SK-N-SH (cell line): ENCODE results near the gene HK1.

ENCODE experiments used
- CHD2 ChIP-seq: fragments of 150-350 bp; IDR thresholded peaks from 2 replicates; pipeline ENCODE4 v1.6.1; 2018; ENCODE audit warnings: low read length; ENCODE audit not compliant: partially characterized antibody
- RCOR1 ChIP-seq: fragments of 150-350 bp; IDR thresholded peaks from 2 replicates; pipeline ENCODE4 v1.6.1; 2017; ENCODE audit warnings: antibody characterized with exemption, low read length
- TF ChIP-seq, protein P1 (sequence below): fragments of 200-600 bp; sonication (generic); IDR thresholded peaks from 2 replicates; pipeline ENCODE4 v1.6.1; 2017; ENCODE audit warnings: antibody characterized with exemption, mild to moderate bottlenecking, moderate library complexity
- TF ChIP-seq, protein P2 (sequence below): IDR thresholded peaks from 2 replicates; pipeline ENCODE4 v1.6.1; 2012; ENCODE audit warnings: mild to moderate bottlenecking, low read depth, low read length, moderate library complexity

DNA sequence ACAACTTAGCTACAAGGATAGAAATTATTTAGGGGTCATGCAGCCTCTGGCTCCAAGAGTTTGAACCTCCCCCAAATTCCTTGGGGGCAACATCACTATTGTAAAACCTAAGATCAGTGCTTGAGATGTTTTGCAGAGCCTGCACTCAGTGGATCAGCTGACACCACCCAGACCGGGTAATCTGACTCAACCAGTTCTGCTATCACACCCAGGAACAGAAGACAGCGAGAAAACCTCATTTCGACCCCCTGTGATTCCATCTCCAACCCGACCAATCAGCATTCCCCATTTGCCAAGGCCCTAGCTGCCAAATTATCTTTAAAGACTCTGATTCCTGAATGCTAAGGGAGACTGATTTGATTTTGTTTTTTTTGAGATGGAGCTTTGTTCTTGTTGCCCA lies 133.2 kb downstream of the HK1 start:
- TF ChIP-seq, protein P1, sequence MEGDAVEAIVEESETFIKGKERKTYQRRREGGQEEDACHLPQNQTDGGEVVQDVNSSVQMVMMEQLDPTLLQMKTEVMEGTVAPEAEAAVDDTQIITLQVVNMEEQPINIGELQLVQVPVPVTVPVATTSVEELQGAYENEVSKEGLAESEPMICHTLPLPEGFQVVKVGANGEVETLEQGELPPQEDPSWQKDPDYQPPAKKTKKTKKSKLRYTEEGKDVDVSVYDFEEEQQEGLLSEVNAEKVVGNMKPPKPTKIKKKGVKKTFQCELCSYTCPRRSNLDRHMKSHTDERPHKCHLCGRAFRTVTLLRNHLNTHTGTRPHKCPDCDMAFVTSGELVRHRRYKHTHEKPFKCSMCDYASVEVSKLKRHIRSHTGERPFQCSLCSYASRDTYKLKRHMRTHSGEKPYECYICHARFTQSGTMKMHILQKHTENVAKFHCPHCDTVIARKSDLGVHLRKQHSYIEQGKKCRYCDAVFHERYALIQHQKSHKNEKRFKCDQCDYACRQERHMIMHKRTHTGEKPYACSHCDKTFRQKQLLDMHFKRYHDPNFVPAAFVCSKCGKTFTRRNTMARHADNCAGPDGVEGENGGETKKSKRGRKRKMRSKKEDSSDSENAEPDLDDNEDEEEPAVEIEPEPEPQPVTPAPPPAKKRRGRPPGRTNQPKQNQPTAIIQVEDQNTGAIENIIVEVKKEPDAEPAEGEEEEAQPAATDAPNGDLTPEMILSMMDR, result no peak
- TF ChIP-seq, protein P2, sequence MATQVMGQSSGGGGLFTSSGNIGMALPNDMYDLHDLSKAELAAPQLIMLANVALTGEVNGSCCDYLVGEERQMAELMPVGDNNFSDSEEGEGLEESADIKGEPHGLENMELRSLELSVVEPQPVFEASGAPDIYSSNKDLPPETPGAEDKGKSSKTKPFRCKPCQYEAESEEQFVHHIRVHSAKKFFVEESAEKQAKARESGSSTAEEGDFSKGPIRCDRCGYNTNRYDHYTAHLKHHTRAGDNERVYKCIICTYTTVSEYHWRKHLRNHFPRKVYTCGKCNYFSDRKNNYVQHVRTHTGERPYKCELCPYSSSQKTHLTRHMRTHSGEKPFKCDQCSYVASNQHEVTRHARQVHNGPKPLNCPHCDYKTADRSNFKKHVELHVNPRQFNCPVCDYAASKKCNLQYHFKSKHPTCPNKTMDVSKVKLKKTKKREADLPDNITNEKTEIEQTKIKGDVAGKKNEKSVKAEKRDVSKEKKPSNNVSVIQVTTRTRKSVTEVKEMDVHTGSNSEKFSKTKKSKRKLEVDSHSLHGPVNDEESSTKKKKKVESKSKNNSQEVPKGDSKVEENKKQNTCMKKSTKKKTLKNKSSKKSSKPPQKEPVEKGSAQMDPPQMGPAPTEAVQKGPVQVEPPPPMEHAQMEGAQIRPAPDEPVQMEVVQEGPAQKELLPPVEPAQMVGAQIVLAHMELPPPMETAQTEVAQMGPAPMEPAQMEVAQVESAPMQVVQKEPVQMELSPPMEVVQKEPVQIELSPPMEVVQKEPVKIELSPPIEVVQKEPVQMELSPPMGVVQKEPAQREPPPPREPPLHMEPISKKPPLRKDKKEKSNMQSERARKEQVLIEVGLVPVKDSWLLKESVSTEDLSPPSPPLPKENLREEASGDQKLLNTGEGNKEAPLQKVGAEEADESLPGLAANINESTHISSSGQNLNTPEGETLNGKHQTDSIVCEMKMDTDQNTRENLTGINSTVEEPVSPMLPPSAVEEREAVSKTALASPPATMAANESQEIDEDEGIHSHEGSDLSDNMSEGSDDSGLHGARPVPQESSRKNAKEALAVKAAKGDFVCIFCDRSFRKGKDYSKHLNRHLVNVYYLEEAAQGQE, result no peak
- TF ChIP-seq RCOR1 (no peak), CHD2 (no peak)
